ENCODE data around the gene SBK1.
"Not testable (repeated sequence)": the region's sequence is repeated elsewhere in the genome, so short reads cannot be mapped to it uniquely, and the experiment has no call there.

DNA sequence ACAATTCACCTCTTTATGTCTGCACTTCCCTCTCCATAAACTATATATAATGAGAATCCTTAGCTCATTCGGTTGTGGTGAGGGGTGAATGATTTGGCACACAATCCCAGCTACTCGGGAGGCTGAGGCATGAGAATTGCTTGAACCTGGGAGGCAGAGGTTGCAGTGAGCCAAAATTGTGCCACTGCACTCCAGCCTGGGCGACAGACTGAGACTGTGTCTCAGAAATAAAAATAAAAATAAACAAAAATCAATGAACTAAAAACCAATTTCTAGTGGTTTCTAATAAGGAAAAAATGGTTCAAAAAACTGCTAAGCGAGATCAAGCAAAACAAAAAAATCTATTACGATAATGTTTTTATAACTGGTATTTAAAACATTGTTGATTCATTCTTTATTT lies 71.1 kb downstream of the SBK1 start, which contains the start of gene NPIPB6:
- TF ChIP-seq GATA2, GATA3 (IDR thresholded peaks at IDR 0.05; ENCODE audit: low read depth, low read length): not testable (repeated sequence)

Measured in SH-SY5Y (cell line).